Panc1 (cell line): ENCODE data around the gene PNPO. TPM values are rescaled to one million over a fixed set of nuclear protein-coding genes. Genes with fewer than 3 reads are reported as not detected.

Experiments
- ATAC-seq: fragments of 200-7000 bp; cut with Tn5 transposase; 2 replicates; pipeline ENCODE4 v1.9.1; 2020; ENCODE audit warnings: mild to moderate bottlenecking, moderate library complexity
- BruUV-seq: library from RNA; stranded (reverse); fragments of 400-500 nt; replicated peaks from 2 replicates; lab custom pipeline; 2021; lab: Mats Ljungman, UMichigan
- CTCF ChIA-PET: fragments of 300-600 bp; sonication (Branson Sonifier 250); formaldehyde crosslinking; loops from one replicate; lab custom pipeline; 2022; ENCODE audit warnings: antibody characterized with exemption; lab: Charles Lee
- POLR2A ChIA-PET: fragments of 300-600 bp; sonication (Branson Sonifier 250); formaldehyde crosslinking; loops from one replicate; lab custom pipeline; 2022; ENCODE audit warnings: antibody characterized with exemption; lab: Charles Lee
- DNase-seq: peaks from one replicate; pipeline ENCODE4 v3.0.0-alpha.2; 2010; ENCODE audit warnings: low read depth, low spot score
- H3K27ac ChIP-seq: 2 replicates; pipeline ENCODE4 v1.5.1; 2011; ENCODE audit warnings: mild to moderate bottlenecking, low read length, inconsistent platforms
- H3K27me3 ChIP-seq: fragments of 200-500 bp; sonication (Bioruptor generic); 2 replicates; pipeline ENCODE4 v1.6.0; 2014; ENCODE audit warnings: low read length, inconsistent platforms; ENCODE audit not compliant: control insufficient read depth, insufficient read depth
- H3K36me3 ChIP-seq: fragments of 200-500 bp; sonication (Bioruptor generic); 2 replicates; pipeline ENCODE4 v1.5.1; 2014; ENCODE audit warnings: inconsistent platforms, mild to moderate bottlenecking, low read length, moderate library complexity; ENCODE audit not compliant: control insufficient read depth, insufficient read depth
- H3K4me1 ChIP-seq: 2 replicates; pipeline ENCODE4 v1.5.1; 2011; ENCODE audit warnings: inconsistent platforms, mild to moderate bottlenecking, low read length, moderate library complexity; ENCODE audit not compliant: control insufficient read depth, insufficient read depth
- H3K4me3 ChIP-seq, 2 experiments: 2 replicates each; pipeline ENCODE4 v1.5.1; 2011 to 2012; ENCODE audit warnings: low read depth in 2 of 2, low read length in 2 of 2, mild to moderate bottlenecking in 2 of 2, inconsistent platforms in 1 of 2, moderate library complexity in 1 of 2
- H3K9me3 ChIP-seq: fragments of 200-500 bp; sonication (Bioruptor generic); 2 replicates; pipeline ENCODE4 v1.5.1; 2014; ENCODE audit warnings: low read depth, mild to moderate bottlenecking, inconsistent platforms, low read length, moderate library complexity; ENCODE audit not compliant: control insufficient read depth, insufficient read depth
- POLR2AphosphoS5 ChIP-seq: IDR thresholded peaks from 2 replicates; pipeline ENCODE4 v1.6.1; 2012; ENCODE audit warnings: mild to moderate bottlenecking, low read depth, low read length, moderate library complexity
- REST ChIP-seq, 2 experiments: IDR thresholded peaks; 2 replicates each; pipeline ENCODE4 v1.6.1; 2011 to 2012; ENCODE audit warnings: low read depth in 2 of 2, control low read depth in 1 of 2, low read length in 1 of 2, mild to moderate bottlenecking in 1 of 2, moderate library complexity in 1 of 2; ENCODE audit not compliant: insufficient read depth in 1 of 2
- SIN3A ChIP-seq: IDR thresholded peaks from 2 replicates; pipeline ENCODE4 v1.6.1; 2012; ENCODE audit warnings: low read depth, mild to moderate bottlenecking, low read length, moderate library complexity, borderline replicate concordance; ENCODE audit not compliant: insufficient read depth
- TCF7L2 ChIP-seq: IDR thresholded peaks from 2 replicates; pipeline ENCODE4 v1.6.1; 2011; ENCODE audit warnings: mild to moderate bottlenecking, low read depth, low read length, inconsistent platforms
- in situ Hi-C: cut with HindIII; loops from 2 replicates; pipeline ENCODE4 v1.10.0; 2016; ENCODE audit warnings: low sequenced_read_pairs, low pct_unique_long_range_greater_than_20kb
- intact Hi-C: fragments of 100-400 bp; cut with micrococcal nuclease; formaldehyde crosslinking; loops from one replicate; pipeline ENCODE4 v1.10.0; 2022; ENCODE audit not compliant: unreplicated experiment
- total RNA-seq: library from RNA; stranded (reverse); gene quantifications from one replicate; pipeline ENCODE4 v1.2.1, GENCODE V29; 2021; ENCODE audit not compliant: unreplicated experiment
- TF ChIP-seq, protein P1 (sequence below): fragments of 450-650 bp; IDR thresholded peaks from 2 replicates; pipeline ENCODE4 v1.5.1; 2017; ENCODE audit warnings: mild to moderate bottlenecking

Gene PNPO
- total RNA-seq, 1 experiment from 2014 or later = 20.1 TPM

DNA sequence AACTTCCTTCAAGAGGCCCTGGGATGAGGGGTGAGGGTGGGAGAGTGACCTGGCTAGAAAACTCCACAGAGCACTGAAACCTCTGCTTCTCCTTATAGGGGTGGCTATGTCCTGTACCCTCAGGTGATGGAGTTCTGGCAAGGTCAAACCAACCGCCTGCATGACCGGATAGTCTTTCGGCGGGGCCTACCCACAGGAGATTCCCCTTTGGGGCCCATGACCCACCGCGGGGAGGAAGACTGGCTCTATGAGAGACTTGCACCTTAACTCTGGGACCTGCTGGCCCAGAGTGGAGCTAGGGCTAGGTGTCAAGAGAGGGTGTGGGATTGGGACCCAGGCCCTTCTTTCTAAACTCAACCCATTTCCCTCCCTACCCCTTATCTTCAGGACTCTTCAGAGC is 5.1 kb downstream of the PNPO start:
- no peak for DNase-seq
- H3K4me1 ChIP-seq = peaks cover 20% of the 10 kb centered on the region
- ATAC-seq = no peak
- ChIA-PET POLR2A (interaction anchor here (0.5 to 0.7 kb wide), 3 partner anchors 21 to 67 kb away, joined by 3 to 7 read pairs (median 3); no protein-coding TSS in a partner anchor), CTCF (interaction anchor here (0.6 to 1.4 kb wide), 7 partner anchors 10 to 104 kb away, joined by 3 to 19 read pairs (median 5); partner anchors contain the start of gene CDK5RAP3)
- H3K27me3 ChIP-seq = no peaks in the 10 kb centered on the region
- no peaks in the 10 kb centered on the region for H3K9me3 ChIP-seq
- H3K27ac ChIP-seq = no peak overlapping the region
- TF ChIP-seq, protein P1, sequence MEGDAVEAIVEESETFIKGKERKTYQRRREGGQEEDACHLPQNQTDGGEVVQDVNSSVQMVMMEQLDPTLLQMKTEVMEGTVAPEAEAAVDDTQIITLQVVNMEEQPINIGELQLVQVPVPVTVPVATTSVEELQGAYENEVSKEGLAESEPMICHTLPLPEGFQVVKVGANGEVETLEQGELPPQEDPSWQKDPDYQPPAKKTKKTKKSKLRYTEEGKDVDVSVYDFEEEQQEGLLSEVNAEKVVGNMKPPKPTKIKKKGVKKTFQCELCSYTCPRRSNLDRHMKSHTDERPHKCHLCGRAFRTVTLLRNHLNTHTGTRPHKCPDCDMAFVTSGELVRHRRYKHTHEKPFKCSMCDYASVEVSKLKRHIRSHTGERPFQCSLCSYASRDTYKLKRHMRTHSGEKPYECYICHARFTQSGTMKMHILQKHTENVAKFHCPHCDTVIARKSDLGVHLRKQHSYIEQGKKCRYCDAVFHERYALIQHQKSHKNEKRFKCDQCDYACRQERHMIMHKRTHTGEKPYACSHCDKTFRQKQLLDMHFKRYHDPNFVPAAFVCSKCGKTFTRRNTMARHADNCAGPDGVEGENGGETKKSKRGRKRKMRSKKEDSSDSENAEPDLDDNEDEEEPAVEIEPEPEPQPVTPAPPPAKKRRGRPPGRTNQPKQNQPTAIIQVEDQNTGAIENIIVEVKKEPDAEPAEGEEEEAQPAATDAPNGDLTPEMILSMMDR = no peak
- TF ChIP-seq SIN3A (no peak), REST (IDR thresholded peaks at IDR 0.05; ENCODE audit: insufficient read depth in 1 of 2, low read depth in 2 of 2, low read length in 1 of 2) (no peak), TCF7L2 (no peak), POLR2AphosphoS5 (no peak)
- no peak overlapping the region for H3K4me3 ChIP-seq
- H3K36me3 ChIP-seq = no peaks in the 10 kb centered on the region; the same call in 1 of the 2 replicates
- intact Hi-C loops = no loop called here
- in situ Hi-C loops = no loop called here
- no TSS peak for BruUV-seq

- intact Hi-C loops (no loop called here), in situ Hi-C loops (no loop called here)
- CTCF ChIA-PET = interaction anchor here (0.6 to 1.4 kb wide), 9 partner anchors 10 to 272 kb away, joined by 3 to 19 read pairs (median 5); partner anchors contain the start of gene CDK5RAP3
- no peaks in the 10 kb centered on the region for H3K9me3 ChIP-seq
- H3K27me3 ChIP-seq = no peaks in the 10 kb centered on the region
- POLR2A ChIA-PET = interaction anchor here (0.5 to 0.7 kb wide), 3 partner anchors 20 to 67 kb away, joined by 3 to 7 read pairs (median 3); no protein-coding TSS in a partner anchor
- DNase-seq (peak; percentile 68), ATAC-seq (peak; percentile 74)
- TF ChIP-seq, protein P1 = peak; percentile 94
- TF ChIP-seq TCF7L2 = no peak
- H3K4me3 ChIP-seq = no peak overlapping the region
- peaks cover 19% of the 10 kb centered on the region for H3K4me1 ChIP-seq
- no peak overlapping the region for H3K27ac ChIP-seq
- BruUV-seq = no TSS peak
- H3K36me3 ChIP-seq = no peaks in the 10 kb centered on the region; the same call in 1 of the 2 replicates
Observed at GRCh38 chr17:47946929-47947397, 5.6 kb downstream of the PNPO start.
